GM19463 (cell line): ENCODE data around the gene PRR13.
"Not testable (repeated sequence)": the region's sequence is repeated elsewhere in the genome, so short reads cannot be mapped to it uniquely, and the experiment has no call there.

ENCODE experiments used
- ATAC-seq: cut with Tn5 transposase; IDR thresholded peaks from one replicate; pipeline ENCODE4 v1.9.1; 2021; ENCODE audit warnings: mild to moderate bottlenecking, moderate library complexity; ENCODE audit not compliant: unreplicated experiment

Gene PRR13

DNA sequence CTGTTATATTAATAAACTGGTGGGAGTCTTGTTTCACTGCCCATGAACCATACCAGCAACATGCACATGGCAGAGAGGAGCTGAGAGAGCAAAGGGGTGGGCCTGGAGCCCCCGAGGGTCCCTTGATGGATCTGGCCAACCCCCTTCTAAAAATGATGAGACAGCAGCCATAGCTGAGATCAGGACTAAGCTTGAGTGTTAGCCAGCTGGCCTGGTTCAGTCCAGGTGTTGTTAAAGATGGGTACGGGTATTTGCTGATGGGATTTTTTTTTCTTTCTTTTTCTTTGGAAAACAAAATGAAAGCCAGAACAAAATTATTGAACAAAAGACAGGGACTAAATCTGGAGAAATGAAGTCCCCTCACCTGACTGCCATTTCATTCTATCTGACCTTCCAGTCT lies 26.3 kb downstream of the PRR13 start:
- no peak for ATAC-seq

DNA sequence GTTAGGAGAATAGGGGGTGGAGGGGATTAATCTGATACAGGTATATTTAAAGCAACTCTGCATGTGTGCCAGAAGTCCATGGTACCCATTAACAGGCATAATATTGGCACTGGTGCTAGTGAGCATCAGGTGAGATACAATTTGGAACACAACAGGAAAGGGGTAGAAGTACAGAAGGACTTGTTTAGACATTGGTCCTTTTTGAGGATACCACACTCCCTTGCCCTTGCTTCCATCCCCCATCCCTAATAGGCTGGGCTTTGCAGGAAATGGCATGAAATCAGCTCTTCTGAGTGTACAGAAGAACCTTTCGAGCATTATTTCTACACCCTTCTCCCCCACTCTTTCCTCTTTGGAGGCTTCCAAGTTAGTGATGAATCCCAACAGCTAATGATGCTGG lies 26.7 kb downstream of the PRR13 start:
- no peak for ATAC-seq

DNA sequence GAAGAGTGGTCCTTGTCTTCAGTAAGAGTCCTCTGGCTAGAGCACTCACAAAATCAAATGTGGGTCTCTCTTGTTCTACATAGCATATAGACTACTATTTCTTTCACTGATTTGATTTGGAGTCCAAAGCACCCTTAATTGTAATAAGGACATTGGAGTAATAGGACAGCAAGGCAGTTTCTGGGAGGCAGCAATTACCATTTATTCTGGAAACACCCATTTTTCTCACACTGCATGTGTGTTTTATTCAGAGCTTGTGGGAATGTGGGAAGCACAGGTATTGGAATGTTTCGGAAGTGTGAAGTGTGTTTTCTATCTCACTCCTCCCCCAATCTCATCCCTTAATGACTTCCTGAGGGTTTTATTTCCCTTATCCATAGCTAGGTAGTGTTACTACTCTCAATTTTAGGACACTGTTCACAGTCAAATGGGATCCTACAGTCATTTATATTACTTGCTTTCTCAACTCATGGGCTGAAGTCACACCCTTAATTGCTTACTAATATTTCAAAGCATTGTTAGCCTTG lies 30.6 kb downstream of the PRR13 start:
- no peak for ATAC-seq

DNA sequence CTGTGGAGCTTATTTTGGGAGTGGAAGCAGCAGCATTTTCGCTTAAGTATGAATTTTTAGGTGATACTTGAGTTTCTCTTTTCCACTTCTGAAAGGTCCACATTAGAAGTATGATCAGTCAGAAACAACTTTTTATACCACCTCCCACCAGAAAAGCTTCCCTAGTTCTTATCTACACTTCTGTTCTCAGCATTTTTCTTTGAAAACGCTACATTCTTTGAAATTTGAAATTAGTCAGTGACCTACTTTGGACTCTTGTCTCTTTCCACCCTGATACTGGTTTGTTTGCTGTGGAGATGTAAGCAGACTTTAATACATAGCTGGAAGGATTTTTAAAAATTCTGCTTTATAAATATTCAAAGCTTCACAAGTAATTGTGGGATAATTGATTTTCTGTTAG lies 32.5 kb downstream of the PRR13 start:
- ATAC-seq: no peak

DNA sequence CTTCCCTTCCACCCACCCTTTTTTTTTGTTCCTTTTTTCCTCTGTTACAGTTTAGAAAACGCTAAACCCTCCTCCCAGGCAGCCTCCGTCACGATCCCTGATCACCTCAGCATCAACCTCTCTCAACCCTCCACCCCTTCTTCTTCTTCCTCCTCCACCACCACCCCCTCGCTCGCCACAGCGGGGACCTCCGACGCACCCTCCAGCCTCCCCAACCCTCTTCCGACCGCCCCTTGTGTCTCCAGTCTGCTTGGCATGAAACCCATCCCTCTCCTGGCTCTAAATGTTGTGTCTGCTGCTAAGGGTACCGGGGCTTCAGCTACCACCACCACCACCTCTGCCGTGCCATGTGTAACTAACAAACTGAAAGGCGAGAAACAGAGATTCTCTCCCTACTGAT lies 33.3 kb downstream of the PRR13 start:
- ATAC-seq: no peak

DNA sequence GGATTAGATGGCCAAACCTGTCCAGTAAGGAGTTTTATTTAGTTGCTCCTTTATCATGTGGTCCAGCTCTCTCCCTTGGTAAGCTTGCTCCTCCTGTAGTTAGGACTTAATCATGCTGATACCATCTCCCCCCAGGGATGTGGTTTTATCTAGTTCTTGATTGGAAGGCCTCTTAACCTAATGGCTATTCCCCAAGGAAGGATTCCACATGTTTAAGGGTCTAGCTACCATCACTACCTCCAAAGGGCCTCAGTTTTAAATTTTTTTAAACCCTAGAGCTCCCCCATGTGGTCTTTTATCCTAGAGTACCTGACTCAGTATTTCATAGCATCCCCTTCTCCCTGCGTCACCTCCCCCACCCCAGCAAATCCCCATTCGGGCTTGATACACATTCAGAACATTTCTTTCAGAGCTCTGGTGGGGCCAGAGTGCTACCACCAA lies 35.3 kb downstream of the PRR13 start:
- ATAC-seq: no peak

DNA sequence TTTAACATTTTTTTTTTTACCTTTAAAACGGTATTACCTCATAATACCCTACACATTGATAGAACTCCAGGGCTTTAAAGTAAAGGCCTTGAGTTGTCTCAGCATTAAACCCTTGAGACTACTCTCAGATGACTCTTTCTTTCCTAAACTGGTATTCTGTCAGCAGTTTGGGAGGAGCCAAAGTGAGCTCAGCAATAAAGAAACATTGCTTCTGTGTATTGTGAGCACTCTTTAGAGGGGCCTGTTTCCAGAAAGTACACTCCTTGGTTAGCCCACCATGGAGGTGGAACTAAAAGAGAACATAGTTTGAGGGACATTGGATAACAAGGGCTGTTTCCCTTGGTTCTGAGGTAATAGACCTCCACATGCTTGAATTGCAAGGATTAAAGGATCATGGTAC lies 37.3 kb downstream of the PRR13 start:
- no peak for ATAC-seq

DNA sequence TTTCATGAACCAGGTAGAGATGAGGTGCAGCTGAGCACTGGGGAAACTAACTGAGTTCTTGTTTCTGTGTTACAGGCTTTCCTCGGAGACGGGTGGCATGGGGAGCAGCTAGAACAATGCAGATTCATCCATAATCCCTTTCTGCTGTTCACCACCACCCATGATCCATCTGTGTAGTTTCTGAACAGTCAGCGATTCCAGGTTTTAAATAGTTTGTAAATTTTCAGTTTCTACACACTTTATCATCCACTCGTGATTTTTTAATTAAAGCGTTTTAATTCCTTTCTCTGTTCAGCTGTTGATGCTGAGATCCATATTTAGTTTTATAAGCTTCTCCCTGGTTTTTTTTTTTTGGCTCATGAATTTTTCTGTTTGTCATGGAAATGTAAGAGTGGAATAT lies 37.8 kb downstream of the PRR13 start:
- ATAC-seq: no peak

DNA sequence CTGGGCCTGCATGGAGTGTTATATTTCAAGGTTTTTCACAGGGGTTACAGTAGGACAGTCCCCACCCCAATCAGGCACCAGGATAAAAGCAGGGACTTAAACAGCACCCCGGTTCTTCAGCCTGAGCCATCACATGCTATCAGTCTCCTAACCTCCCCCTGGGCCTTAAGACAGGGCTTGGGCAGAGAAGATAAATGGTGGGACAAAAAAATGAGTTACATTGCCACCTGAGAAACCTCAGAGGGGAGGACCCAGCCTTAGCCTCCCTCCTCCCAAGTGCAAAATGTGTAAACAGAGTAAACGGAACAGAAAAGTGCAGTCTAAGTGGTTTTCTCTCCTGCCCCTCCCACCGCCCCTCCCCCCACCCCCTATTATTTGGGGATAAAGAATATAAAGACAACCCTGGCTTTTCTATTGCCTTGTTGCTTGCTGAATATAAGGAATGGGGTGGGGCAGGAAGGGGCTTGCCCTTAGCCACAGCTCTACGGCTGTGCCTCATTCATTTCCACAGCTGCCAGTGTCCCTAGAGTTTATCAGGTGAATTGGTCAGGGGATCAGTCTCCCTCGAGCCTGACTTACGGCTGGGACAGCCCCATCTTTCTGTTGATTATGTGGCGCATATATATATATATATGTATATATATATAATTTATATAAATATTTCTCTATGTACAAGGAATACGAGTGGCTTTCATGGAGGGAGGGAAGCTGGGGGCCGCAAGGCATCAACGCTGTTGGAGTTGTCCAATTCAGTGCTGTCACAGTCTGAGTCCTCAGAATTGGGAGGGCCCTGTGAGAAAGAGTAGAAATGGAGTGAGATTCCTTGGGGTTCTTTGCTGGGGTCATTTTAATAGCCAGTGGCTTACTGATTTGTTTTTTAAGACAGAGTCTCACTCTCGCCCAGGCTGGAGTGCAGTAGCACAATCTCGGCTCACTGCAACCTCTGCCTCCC lies 39.2 kb downstream of the PRR13 start:
- no peak for ATAC-seq

DNA sequence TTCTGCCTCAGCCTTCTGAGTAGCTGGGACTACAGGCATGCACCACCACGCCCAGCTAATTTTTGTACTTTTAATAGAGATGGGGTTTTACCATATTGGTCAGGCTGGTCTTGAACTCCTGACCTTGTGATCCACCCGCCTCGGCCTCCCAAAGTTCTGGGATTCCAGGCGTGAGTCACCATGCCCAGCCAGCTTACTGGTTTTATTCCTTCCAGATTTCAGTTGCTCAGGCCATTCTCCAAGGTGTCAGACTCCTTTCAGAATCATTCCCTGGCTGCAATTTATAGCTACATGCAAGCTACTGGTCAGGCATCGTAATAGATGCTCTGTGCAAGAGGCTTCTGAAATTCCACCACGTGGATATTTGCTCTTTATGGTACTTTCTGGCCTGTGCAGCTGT lies 39.9 kb downstream of the PRR13 start:
- ATAC-seq: not testable (repeated sequence)

DNA sequence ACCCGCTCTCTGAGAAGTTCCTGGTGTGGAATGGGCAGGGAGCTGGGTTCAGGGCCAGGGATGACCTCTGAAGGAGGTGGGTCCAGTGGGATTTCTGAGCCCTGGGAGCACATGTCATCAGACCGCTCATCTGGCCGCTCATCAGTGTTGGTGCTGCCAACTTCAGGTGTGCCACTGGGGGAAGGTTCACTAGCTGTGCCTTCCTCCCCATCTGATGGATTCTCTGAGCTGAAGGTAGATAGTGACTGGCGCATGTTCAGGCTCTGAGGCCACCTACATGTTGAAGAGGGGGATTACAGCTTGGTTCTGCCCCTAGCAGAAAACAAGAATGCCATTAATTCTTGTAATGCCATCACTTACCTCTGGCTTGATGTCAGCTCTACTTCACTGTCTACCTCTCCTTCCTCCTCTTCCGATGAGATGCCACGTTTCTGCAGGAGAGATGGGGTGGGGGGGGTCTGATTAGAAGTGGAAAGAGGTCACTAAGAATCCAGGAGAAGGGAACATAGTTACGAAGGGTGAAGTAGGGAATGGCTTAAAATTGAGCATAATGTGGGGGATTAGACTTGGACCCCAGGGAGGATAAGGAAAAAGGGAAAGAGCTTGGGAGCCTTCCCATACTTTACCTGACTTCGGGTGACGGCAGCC lies 40.5 kb downstream of the PRR13 start:
- no peak for ATAC-seq

DNA sequence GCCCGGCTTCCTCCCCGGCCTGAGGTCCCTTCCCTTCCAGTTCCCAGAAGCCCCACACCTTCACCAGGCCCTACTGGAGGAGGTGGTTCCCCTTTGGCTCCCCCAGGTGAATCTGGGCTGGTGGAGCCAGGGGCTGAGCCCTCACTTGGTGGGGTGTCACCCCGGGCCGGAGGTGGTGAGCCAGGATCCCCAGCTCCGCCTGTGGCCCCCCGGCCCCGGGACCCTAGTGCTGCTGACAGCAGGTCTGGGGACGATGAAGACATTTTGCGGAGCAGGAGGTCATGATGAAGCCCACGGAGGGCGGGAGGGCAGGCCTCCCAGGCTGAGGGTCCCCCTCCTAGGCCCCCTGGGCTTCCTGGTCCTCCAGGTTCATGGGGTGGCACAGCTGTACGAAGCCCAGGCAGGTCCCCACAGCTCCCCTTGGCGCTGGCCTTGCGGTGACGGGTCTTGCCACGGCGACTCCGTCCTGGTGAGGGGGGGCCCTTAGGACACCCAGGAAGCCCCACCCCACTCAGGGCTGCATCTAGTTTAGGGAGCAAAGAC lies 41.2 kb downstream of the PRR13 start:
- no peak for ATAC-seq

DNA sequence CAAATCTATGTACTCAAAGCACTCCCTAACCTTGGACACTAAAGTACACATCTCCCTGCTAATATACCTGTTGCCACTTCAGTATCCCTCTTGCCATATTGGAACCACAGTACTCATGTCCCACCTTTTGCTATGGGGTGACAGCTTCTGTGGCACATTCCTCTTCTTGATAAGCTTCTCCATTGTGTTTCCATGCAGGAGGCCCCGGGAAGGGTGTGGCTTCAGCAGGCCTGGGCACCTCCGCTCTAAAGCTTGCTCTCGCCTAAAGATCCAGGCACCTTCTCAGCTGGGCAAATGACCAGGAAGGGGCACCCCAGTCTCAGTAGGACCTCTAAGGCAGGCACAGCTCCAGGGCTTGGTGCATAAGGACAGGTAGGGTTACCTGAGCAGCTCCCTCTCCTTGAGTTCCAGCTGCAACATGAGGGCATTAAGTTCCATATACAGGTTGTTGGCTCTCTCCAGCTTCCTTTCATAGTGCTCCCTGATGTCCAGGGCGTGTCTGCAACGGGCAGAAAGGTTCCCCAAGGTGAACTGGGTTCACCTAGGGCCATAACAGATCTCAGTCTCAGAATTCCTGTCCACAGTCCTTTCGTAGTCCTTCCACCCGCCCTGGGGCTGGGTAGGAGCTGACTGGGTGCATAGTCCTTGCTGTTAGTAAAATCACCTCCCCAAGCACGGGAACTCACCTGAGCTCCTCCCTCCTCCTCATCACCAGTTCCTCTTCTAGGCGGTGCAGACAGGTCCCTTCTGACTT lies 41.9 kb downstream of the PRR13 start:
- ATAC-seq: no peak

DNA sequence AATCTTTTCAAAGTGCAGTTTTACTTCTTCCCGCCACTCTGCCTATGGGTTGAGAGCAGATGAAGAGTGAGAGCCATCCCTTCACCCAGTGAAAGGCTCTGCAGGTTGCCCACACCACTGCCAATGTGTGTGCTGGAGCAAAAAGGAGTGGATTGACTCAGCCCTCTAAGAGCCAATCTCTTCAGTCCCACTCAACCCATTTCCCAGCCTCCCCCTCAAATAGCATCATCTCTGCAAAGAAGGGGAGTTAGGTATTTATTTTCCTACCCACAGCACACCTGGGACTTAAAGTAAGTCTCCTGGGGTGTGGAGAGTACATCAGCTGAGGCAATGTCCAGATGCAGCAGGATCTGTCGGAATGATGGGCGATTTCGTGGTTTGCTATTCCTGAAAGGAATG lies 42.4 kb downstream of the PRR13 start:
- ATAC-seq: no peak

DNA sequence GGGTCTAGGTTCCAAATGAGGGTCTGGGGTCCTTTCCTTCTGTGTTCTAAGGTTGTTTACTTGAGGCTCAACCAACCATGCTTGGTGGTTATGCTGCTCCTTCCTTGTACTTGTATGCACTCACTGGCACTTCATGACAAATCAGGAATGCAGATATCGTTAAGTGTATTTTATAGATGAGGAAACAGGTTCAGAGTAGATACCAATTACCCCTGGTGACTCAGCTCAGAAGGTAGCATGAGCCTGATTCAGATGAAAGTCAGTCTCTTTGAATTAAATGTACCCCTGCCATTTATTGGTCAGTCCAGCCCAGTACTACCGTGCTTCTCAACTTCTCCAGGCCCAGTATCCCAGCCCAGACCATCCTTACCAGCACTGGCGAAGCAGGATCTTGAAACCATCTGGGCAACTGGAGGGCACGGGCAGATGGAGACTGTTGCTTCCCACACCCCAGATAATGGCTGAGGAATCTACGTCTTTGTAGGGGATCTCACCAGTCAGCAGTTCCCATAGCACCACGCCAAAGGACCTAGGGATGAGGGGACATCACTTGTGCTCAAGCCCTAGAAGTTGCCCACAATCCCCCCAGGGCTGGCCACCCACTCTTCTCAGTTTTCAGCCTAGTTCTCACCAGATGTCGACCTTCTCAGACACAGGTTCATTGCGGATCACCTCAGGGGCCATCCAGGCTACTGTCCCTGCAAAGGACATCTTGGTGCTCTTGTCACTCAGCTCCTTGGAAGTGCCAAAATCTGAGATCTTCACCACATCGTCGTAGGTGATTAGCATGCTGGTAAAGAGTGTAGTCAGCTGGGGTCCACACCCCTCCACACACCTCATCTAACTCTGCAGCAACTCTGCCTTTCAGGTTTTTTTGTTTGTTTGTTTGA lies 43.4 kb downstream of the PRR13 start:
- ATAC-seq: no peak

DNA sequence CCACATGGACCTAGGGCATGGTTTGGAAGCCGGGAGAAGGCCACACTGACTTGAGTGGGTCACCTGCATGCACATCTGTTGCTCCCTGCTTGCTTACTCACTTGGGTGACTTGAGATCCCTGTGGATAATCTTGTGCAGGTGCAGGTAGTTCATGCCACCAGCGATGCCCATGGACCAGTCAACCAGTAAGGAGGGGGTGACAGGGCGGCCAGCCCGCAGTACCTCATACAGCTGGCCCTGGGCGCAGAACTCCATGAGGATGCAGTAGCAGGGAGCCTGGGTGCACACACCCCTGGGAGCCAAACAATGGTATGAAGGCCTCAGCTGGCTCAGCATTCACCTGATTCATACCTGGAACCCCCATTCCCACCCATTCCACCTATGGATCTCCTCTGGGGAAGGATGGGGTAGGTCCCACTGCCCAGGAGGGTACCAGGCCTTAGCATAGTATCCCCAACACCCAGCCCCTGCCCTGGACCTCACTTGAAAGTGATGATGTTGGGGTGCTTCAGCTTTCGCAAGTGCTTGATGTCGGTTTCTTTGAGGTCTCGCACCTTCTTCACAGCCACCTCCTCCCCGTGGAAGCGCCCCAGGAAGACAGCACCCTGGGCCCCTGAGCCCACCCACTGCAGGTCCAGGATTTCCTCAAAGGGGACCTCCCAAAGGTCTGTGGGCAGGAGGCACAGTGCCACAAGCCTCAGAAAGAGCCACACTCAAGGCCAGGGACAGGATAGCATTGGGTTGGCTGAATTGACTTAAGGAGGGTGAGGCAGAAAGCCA lies 44.6 kb downstream of the PRR13 start:
- no peak for ATAC-seq

DNA sequence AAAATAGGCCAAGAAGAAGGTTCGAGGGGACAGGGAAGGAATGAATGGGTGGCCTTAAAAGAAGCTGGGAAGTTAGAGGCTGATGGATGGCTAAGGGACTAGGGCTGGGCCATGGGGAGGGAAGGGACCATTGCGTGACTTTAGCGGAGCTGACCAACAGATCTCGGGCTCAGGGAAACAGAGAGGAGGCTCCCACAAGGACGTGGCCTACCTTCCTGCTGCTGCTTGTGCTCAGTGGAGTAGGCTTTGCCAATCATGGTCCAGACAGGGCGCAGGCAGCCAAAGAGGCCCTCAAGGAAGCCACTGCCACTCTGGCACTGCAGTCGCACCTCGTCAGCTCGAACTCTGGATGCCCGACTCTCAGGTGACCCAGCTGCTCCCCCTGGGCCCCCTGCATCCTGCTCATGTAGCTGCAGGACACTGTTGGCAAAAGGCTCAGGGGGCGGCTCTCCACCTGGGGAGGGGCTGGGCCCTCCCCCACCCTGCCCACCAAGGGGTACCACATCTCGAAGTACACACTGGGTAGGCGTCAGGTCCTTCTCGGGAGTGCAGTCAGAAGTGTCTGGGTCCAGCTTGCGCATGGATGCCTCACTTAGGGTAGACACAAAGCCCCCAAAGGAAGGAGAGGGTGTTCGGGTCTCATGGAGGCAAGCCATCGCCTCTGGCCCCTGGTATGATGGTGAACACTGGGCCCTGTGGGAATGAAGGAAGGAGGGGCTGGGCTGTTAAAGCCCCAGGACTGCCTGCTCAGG lies 45.4 kb downstream of the PRR13 start:
- ATAC-seq: no peak

DNA sequence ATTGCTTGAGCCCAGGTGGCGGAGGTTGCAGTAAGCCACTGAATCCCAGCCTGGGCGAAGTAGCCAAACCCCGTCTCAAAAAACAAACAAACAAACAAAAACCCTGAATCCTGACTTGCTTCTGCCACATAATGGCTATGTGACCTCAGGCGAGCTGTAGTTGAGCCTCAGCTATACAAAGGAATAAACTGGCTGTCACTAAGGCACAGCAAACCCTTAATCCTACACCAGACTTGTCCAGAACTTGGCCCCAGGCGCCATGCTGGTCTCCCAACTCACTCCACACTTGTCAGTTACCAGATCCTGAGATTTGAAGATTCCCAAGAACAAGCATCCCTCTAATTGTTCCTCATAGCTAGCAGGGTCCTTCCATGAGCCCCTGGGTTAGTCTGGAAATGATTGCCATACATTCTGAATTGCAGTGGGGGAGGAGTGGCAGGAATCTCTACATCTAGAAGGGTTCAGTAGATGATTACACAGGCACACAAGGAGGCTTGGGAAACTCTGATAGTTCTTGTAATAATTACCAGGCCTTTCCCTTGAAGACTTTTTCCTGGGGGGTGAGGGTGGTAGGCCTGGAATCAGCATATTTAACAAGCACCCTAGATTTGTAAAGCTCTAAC lies 47.8 kb downstream of the PRR13 start:
- no peak for ATAC-seq
